Right ventricle myocardium inferior (tissue), 1 donor: ENCODE data around the gene BMAL2. TPM values are rescaled to one million over a fixed set of nuclear protein-coding genes. Genes with fewer than 3 reads are reported as not detected.

ENCODE experiments used
- ATAC-seq: fragments of 200-7000 bp; cut with Tn5 transposase; one replicate; pipeline ENCODE4 v1.9.1; 2020; ENCODE audit warnings: mild to moderate bottlenecking, moderate library complexity
- DNase-seq: peaks from one replicate; pipeline ENCODE4 v3.0.0; 2021; ENCODE audit errors: missing footprints
- intact Hi-C: fragments of 100-400 bp; cut with DNase I; formaldehyde crosslinking; loops from one replicate; pipeline ENCODE4 v1.11.0; 2022
- total RNA-seq: library from RNA; stranded (reverse); fragmentation: NEBNext Ultra II Directional; extraction: Animal tissue kit (Norgen Biotek cat#: 25700); gene quantifications from one replicate; pipeline ENCODE4 v1.2.1, GENCODE V29; 2021
- donor health status: DM: no; HTN: yes; CAD: no; lungs with severe emphysema.

Gene BMAL2
- total RNA-seq, 1 donor from 2014 or later: 1.2 TPM

GRCh38 chr12:27344246-27344645, 11.6 kb downstream of the BMAL2 start:
- DNase-seq (no peak), ATAC-seq (no peak)
- intact Hi-C loops: no loop called here

GRCh38 chr12:27344760-27345159, 12.1 kb downstream of the BMAL2 start:
- intact Hi-C loops: no loop called here
- ATAC-seq: no peak

GRCh38 chr12:27345376-27345775, 12.7 kb downstream of the BMAL2 start:
- DNase-seq: no peak
- intact Hi-C loops: no loop called here
- no peak for ATAC-seq

More at GRCh38 chr12:27344760-27345159, 12.1 kb downstream of the BMAL2 start:
- no peak for DNase-seq

- intact Hi-C loops: no loop called here
- ATAC-seq: no peak
- no peak for DNase-seq
These were observed 15.1 kb downstream of the BMAL2 start for GRCh38 chr12:27347779-27348178.

GRCh38 chr12:27351476-27351875, 18.8 kb downstream of the BMAL2 start:
- intact Hi-C loops: no loop called here
- DNase-seq: no peak
- no peak for ATAC-seq

- DNase-seq (no peak), ATAC-seq (no peak)
- intact Hi-C loops: no loop called here
These were observed 22.9 kb downstream of the BMAL2 start for GRCh38 chr12:27355486-27355885.

GRCh38 chr12:27355979-27356378, 23.3 kb downstream of the BMAL2 start:
- DNase-seq: no peak
- intact Hi-C loops: no loop called here
- no peak for ATAC-seq

- DNase-seq (no peak), ATAC-seq (no peak)
- intact Hi-C loops: no loop called here
These were observed 27.1 kb downstream of the BMAL2 start for GRCh38 chr12:27359578-27360340.

GRCh38 chr12:27361372-27361771, 28.7 kb downstream of the BMAL2 start:
- intact Hi-C loops: no loop called here
- ATAC-seq: no peak

GRCh38 chr12:27366621-27367020, 34.0 kb downstream of the BMAL2 start:
- DNase-seq (no peak), ATAC-seq (no peak)
- intact Hi-C loops: no loop called here

More at GRCh38 chr12:27361372-27361771, 28.7 kb downstream of the BMAL2 start:
- no peak for DNase-seq

GRCh38 chr12:27367078-27367477, 34.4 kb downstream of the BMAL2 start:
- intact Hi-C loops: no loop called here
- DNase-seq: no peak
- no peak for ATAC-seq

- ATAC-seq: no peak
- intact Hi-C loops: no loop called here
- DNase-seq: no peak
These were observed 49.6 kb downstream of the BMAL2 start for GRCh38 chr12:27382171-27382795.

Other genes with a start within 250 kb of the BMAL2 start
- gene STK38L, start 88.5 kb upstream of the BMAL2 start, total RNA-seq: 48.7 TPM
- gene SMCO2, start 113.9 kb downstream of the BMAL2 start, total RNA-seq: not detected
- gene PPFIBP1, start 191.4 kb downstream of the BMAL2 start, total RNA-seq: 330 TPM